Measurements from ENCODE around the gene ZBP1. TPM values are rescaled to one million over a fixed set of nuclear protein-coding genes. Genes with fewer than 3 reads are reported as not detected.
"Not testable (repeated sequence)": the region's sequence is repeated elsewhere in the genome, so short reads cannot be mapped to it uniquely, and the experiment has no call there.

Gene ZBP1
- total RNA-seq, 5 donors from 2014 or later (not counting 1 experiment from before 2014, with no cell fraction given), result 8.6 to 41.1 (median 20.6) TPM

GRCh38 chr20:57633945-57634491 is 13.8 kb upstream of the ZBP1 start:
- no peak overlapping the region for H3K27ac ChIP-seq (ENCODE audit: low read length)
- peak overlapping the region in 1 of 2 donors; percentile 5 for H3K27ac Mint-ChIP-seq
- peaks cover 0 to 3% of the 10 kb centered on the region in 2 experiments for H3K27me3 ChIP-seq (replicated peaks in 1 of 2; ENCODE audit: control insufficient read depth in 2 of 2, extremely low read depth in 1 of 2, insufficient read depth in 2 of 2, low read length in 1 of 2)
- ATAC-seq (replicated peaks in 1 of 4) (peak; percentile 69 to 84 (median 78)), DNase-seq (peak in 3 of 35 experiments; percentile 26 to 61 (median 29))
- peaks cover 23 to 27% of the 10 kb centered on the region in 2 experiments for H3K4me1 ChIP-seq (ENCODE audit: control insufficient read depth in 1 of 2, extremely low read depth in 1 of 2, insufficient read depth in 2 of 2, low read length in 2 of 2)
- H3K27me3 Mint-ChIP-seq, result peaks cover 0 to 8% of the 10 kb centered on the region in 2 donors
- H3K9me3 Mint-ChIP-seq, result peaks cover 19 to 32% (median 25%) of the 10 kb centered on the region in 3 donors
- ChIA-PET POLR2A (no interaction called here), CTCF (interaction anchor here in 1 of 2 donors (0.8 kb wide), 1 partner anchor 14 kb away, joined by 4 read pairs; the partner anchor contains the start of gene ZBP1)
- peak overlapping the region in 2 of 3 donors; percentile 34 to 35 for H3K4me3 Mint-ChIP-seq
- 14% methylated on average over 2 of the region's 2 CpGs for WGBS (ENCODE audit: insufficient coverage)
- H3K4me1 Mint-ChIP-seq, result peaks cover 54 to 59% (median 55%) of the 10 kb centered on the region in 3 donors
- peak overlapping the region in 1 of 2 donors; percentile 23 for H3K4me3 ChIP-seq (ENCODE audit: control insufficient read depth in 1 of 2, extremely low read depth in 1 of 2, low read length in 1 of 2)
- H3K36me3 Mint-ChIP-seq, result peaks cover 19% of the 10 kb centered on the region
- no peaks in the 10 kb centered on the region for H3K36me3 ChIP-seq (ENCODE audit: control insufficient read depth in 2 of 2, extremely low read depth in 1 of 2, insufficient read depth in 1 of 2, low read length in 1 of 2)
- H3K9me3 ChIP-seq, result peaks cover 2% of the 10 kb centered on the region

- no peak overlapping the region for H3K4me3 ChIP-seq (ENCODE audit: control insufficient read depth in 1 of 2, extremely low read depth in 1 of 2, low read length in 1 of 2)
- ATAC-seq (replicated peaks in 1 of 4) (no peak), DNase-seq (no peak)
- Mint-ChIP-seq H3K27ac (no peak overlapping the region), H3K4me1 (peaks cover 67 to 73% (median 69%) of the 10 kb centered on the region in 3 donors), H3K9me3 (peaks cover 19 to 27% (median 25%) of the 10 kb centered on the region in 3 donors), H3K27me3 (peaks cover 0 to 8% of the 10 kb centered on the region in 2 donors), H3K4me3 (peak overlapping the region in 1 of 3 donors; percentile 2), H3K36me3 (peaks cover 19% of the 10 kb centered on the region)
- H3K36me3 ChIP-seq (ENCODE audit: control insufficient read depth in 2 of 2, extremely low read depth in 1 of 2, insufficient read depth in 1 of 2, low read length in 1 of 2), result no peaks in the 10 kb centered on the region
- POLR2A ChIA-PET, result no interaction called here
- H3K4me1 ChIP-seq (ENCODE audit: control insufficient read depth in 1 of 2, extremely low read depth in 1 of 2, insufficient read depth in 2 of 2, low read length in 2 of 2), result peaks cover 32 to 44% of the 10 kb centered on the region in 2 experiments
- CTCF ChIA-PET, result no interaction called here
- 100% methylated on average over 1 of the region's 2 CpGs for WGBS (ENCODE audit: insufficient coverage)
- H3K9me3 ChIP-seq, result peaks cover 2% of the 10 kb centered on the region
- H3K27ac ChIP-seq (ENCODE audit: low read length), result no peak overlapping the region
- no peaks in the 10 kb centered on the region for H3K27me3 ChIP-seq (replicated peaks in 1 of 2; ENCODE audit: control insufficient read depth in 2 of 2, extremely low read depth in 1 of 2, insufficient read depth in 2 of 2, low read length in 1 of 2)
Measured at GRCh38 chr20:57632286-57632685, 12.1 kb upstream of the ZBP1 start.

GRCh38 chr20:57630061-57630460 is 9.8 kb upstream of the ZBP1 start:
- ChIA-PET CTCF (interaction anchor here (0.9 to 1.8 kb wide), 2 partner anchors 10 to 15 kb away, joined by 3 to 10 read pairs; partner anchors contain the start of gene ZBP1 (in 1 of the 2)), POLR2A (interaction anchor here (0.6 to 1.3 kb wide), 2 partner anchors 8 to 11 kb away, joined by 3 to 4 read pairs; no protein-coding TSS in a partner anchor)
- Histone ChIP-seq H3K27ac (ENCODE audit: low read length) (peak overlapping the region; percentile 90), H3K9me3 (no peaks in the 10 kb centered on the region), H3K4me1 (ENCODE audit: control insufficient read depth in 1 of 2, extremely low read depth in 1 of 2, insufficient read depth in 2 of 2, low read length in 2 of 2) (peaks cover 41 to 53% of the 10 kb centered on the region in 2 experiments), H3K36me3 (ENCODE audit: control insufficient read depth in 2 of 2, extremely low read depth in 1 of 2, insufficient read depth in 1 of 2, low read length in 1 of 2) (no peaks in the 10 kb centered on the region), H3K4me3 (ENCODE audit: control insufficient read depth in 1 of 2, extremely low read depth in 1 of 2, low read length in 1 of 2) (peak overlapping the region; percentile 26 to 41), H3K27me3 (replicated peaks in 1 of 2; ENCODE audit: control insufficient read depth in 2 of 2, extremely low read depth in 1 of 2, insufficient read depth in 2 of 2, low read length in 1 of 2) (no peaks in the 10 kb centered on the region)
- 43% methylated on average over 3 of the region's 4 CpGs for WGBS (ENCODE audit: insufficient coverage)
- DNase-seq (peak in 6 of 35 experiments; percentile 21 to 53 (median 30)), ATAC-seq (replicated peaks in 1 of 4) (peak in 3 of 4 experiments; percentile 50 to 55 (median 54))
- peak overlapping the region; percentile 85 to 90 (median 87) for H3K4me3 Mint-ChIP-seq
- H3K36me3 Mint-ChIP-seq, result peaks cover 14% of the 10 kb centered on the region
- peak overlapping the region; percentile 98 to 99 for H3K27ac Mint-ChIP-seq
- H3K9me3 Mint-ChIP-seq, result peaks cover 5 to 9% (median 8%) of the 10 kb centered on the region in 3 donors
- H3K27me3 Mint-ChIP-seq, result peaks cover 0 to 2% of the 10 kb centered on the region in 2 donors
- H3K4me1 Mint-ChIP-seq, result peaks cover 85 to 91% (median 88%) of the 10 kb centered on the region in 3 donors

GRCh38 chr20:57629491-57629901 is 9.3 kb upstream of the ZBP1 start:
- peaks cover 39 to 50% of the 10 kb centered on the region in 2 experiments for H3K4me1 ChIP-seq (ENCODE audit: control insufficient read depth in 1 of 2, extremely low read depth in 1 of 2, insufficient read depth in 2 of 2, low read length in 2 of 2)
- peaks cover 80 to 85% (median 84%) of the 10 kb centered on the region in 3 donors for H3K4me1 Mint-ChIP-seq
- H3K4me3 Mint-ChIP-seq, result peak overlapping the region; percentile 85 to 90 (median 87)
- H3K27me3 ChIP-seq (replicated peaks in 1 of 2; ENCODE audit: control insufficient read depth in 2 of 2, extremely low read depth in 1 of 2, insufficient read depth in 2 of 2, low read length in 1 of 2); H3K9me3 Mint-ChIP-seq; H3K9me3 ChIP-seq; ATAC-seq (replicated peaks in 1 of 4); H3K27me3 Mint-ChIP-seq; H3K36me3 ChIP-seq (ENCODE audit: control insufficient read depth in 2 of 2, extremely low read depth in 1 of 2, insufficient read depth in 1 of 2, low read length in 1 of 2): not testable (repeated sequence)
- peaks cover 14% of the 10 kb centered on the region for H3K36me3 Mint-ChIP-seq
- DNase-seq, result peak in 4 of 35 experiments; percentile 16 to 58 (median 33)
- ChIA-PET CTCF (interaction anchor here (0.9 to 2.6 kb wide), 3 partner anchors 9 to 14 kb away, joined by 3 to 22 read pairs (median 10); partner anchors contain the start of gene ZBP1 (in 1 of the 2)), POLR2A (interaction anchor here (0.6 to 1.3 kb wide), 3 partner anchors 9 to 10 kb away, joined by 3 to 5 read pairs (median 4); partner anchors contain the start of gene ZBP1 (in 1 of the 2))
- 18% methylated on average over 7 of the region's 9 CpGs for WGBS (ENCODE audit: insufficient coverage)
- H3K27ac Mint-ChIP-seq, result peak overlapping the region; percentile 98 to 99
- peak overlapping the region; percentile 90 for H3K27ac ChIP-seq (ENCODE audit: low read length)
- peak overlapping the region; percentile 26 to 41 for H3K4me3 ChIP-seq (ENCODE audit: control insufficient read depth in 1 of 2, extremely low read depth in 1 of 2, low read length in 1 of 2)

GRCh38 chr20:57628962-57629308 is 8.7 kb upstream of the ZBP1 start:
- Mint-ChIP-seq H3K4me3 (peak overlapping the region; percentile 85 to 90 (median 87)), H3K4me1 (peaks cover 76 to 79% (median 78%) of the 10 kb centered on the region in 3 donors), H3K36me3 (peaks cover 18% of the 10 kb centered on the region), H3K27ac (peak overlapping the region; percentile 98 to 99)
- not testable (repeated sequence) for H3K27me3 Mint-ChIP-seq; H3K9me3 ChIP-seq; DNase-seq; H3K36me3 ChIP-seq (ENCODE audit: control insufficient read depth in 2 of 2, extremely low read depth in 1 of 2, insufficient read depth in 1 of 2, low read length in 1 of 2); H3K27me3 ChIP-seq (replicated peaks in 1 of 2; ENCODE audit: control insufficient read depth in 2 of 2, extremely low read depth in 1 of 2, insufficient read depth in 2 of 2, low read length in 1 of 2); H3K9me3 Mint-ChIP-seq; ATAC-seq (replicated peaks in 1 of 4)
- ChIA-PET CTCF (interaction anchor here (1.0 to 2.6 kb wide), 5 partner anchors 9 to 53 kb away, joined by 3 to 22 read pairs (median 4); partner anchors contain the start of gene ZBP1 (in 1 of the 2)), POLR2A (interaction anchor here in 1 of 2 donors (0.8 to 1.1 kb wide), 3 partner anchors 9 to 232 kb away, joined by 3 to 5 read pairs (median 4); partner anchors contain the start of gene ZBP1)
- 88% methylated on average over 8 of the region's 12 CpGs for WGBS (ENCODE audit: insufficient coverage)
- H3K4me1 ChIP-seq (ENCODE audit: control insufficient read depth in 1 of 2, extremely low read depth in 1 of 2, insufficient read depth in 2 of 2, low read length in 2 of 2), result peaks cover 33 to 44% of the 10 kb centered on the region in 2 experiments
- H3K4me3 ChIP-seq (ENCODE audit: control insufficient read depth in 1 of 2, extremely low read depth in 1 of 2, low read length in 1 of 2), result peak overlapping the region in 1 of 2 donors; percentile 26
- H3K27ac ChIP-seq (ENCODE audit: low read length), result peak overlapping the region; percentile 90

Measured in T-cell (primary cell).